GM19023 (cell line): ENCODE results near the gene ZER1.

Source experiments
- ATAC-seq: cut with Tn5 transposase; IDR thresholded peaks from one replicate; pipeline ENCODE4 v1.9.1; 2021; ENCODE audit warnings: mild to moderate bottlenecking, moderate library complexity; ENCODE audit not compliant: unreplicated experiment

The ZER1 gene

GRCh38 chr9:128743421-128743820 lies 28.3 kb downstream of the ZER1 start:
- no peak for ATAC-seq

GRCh38 chr9:128742401-128742800 lies 29.3 kb downstream of the ZER1 start:
- ATAC-seq = no peak

GRCh38 chr9:128735373-128735772 lies 36.4 kb downstream of the ZER1 start:
- no peak for ATAC-seq

GRCh38 chr9:128733256-128733655 lies 38.5 kb downstream of the ZER1 start:
- no peak for ATAC-seq

GRCh38 chr9:128732576-128732975 lies 39.2 kb downstream of the ZER1 start:
- no peak for ATAC-seq

GRCh38 chr9:128731691-128732090 lies 40.0 kb downstream of the ZER1 start:
- no peak for ATAC-seq

- ATAC-seq = no peak
Observed at GRCh38 chr9:128731093-128731492, 40.6 kb downstream of the ZER1 start.

- no peak for ATAC-seq
Observed at GRCh38 chr9:128729766-128730517, 41.8 kb downstream of the ZER1 start.

- ATAC-seq = no peak
Observed at GRCh38 chr9:128729302-128729701, 42.4 kb downstream of the ZER1 start.

- no peak for ATAC-seq
Observed at GRCh38 chr9:128728298-128728697, 43.4 kb downstream of the ZER1 start.

- ATAC-seq = no peak
Observed at GRCh38 chr9:128727640-128728248, 44.0 kb downstream of the ZER1 start.

- no peak for ATAC-seq
Observed at GRCh38 chr9:128724744-128725211, 46.9 kb downstream of the ZER1 start.

GRCh38 chr9:128723866-128724743 lies 47.6 kb downstream of the ZER1 start, which contains the start of gene ZDHHC12:
Gene ZDHHC12 (minus strand): TSS chr9:128724127. CDS start chr9:128724093, 34 bp downstream.
- peak; percentile 95 for ATAC-seq

- no peak for ATAC-seq
Observed at GRCh38 chr9:128723352-128723865, 48.3 kb downstream of the ZER1 start.

- ATAC-seq = no peak
Observed at GRCh38 chr9:128722380-128723351, 49.1 kb downstream of the ZER1 start.

GRCh38 chr9:128721487-128722010 lies 50.2 kb downstream of the ZER1 start:
- ATAC-seq = no peak

- no peak for ATAC-seq
Observed at GRCh38 chr9:128720841-128721486, 50.8 kb downstream of the ZER1 start.

- no peak for ATAC-seq
Observed at GRCh38 chr9:128719919-128720605, 51.7 kb downstream of the ZER1 start.

- no peak for ATAC-seq
Observed at GRCh38 chr9:128718475-128718874, 53.3 kb downstream of the ZER1 start.
